GM12801 (cell line): ENCODE results near the gene HES2.

ENCODE experiments used
- TF ChIP-seq, protein P1 (sequence below): IDR thresholded peaks from one replicate; pipeline ENCODE4 v1.5.1; 2011; ENCODE audit warnings: control low read depth; ENCODE audit not compliant: insufficient read length; ENCODE audit errors: extremely low read depth

Gene HES2

DNA sequence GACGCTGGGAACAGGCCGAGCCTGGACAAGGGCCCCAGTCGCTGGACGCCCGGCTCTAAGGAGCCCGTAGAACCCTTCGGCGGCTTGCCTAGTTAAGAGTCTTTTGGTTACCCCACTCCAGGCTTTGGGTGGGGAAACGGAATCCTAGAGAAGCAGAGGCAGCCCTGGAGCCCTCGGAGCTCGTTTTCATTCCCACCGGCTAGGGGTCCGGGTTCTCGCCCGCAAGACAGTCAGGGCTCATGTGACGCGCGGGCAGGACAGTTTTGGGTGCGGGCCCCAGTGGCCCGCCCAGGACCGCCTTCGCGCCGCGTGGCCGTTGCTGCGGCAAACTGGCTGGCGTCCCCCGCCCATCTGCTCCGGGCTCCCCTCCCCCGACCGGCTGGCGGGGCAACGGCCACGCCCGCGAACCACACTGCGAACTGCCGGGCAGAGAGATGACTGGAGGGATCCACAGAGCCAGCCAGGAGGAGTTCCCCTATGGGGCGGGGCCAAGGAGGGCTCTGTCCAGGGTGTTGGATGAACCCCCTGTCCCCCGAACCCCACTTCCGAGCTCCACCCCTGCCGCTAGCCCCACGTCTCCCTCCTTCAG lies 829 bp upstream of the HES2 start:
- TF ChIP-seq, protein P1, sequence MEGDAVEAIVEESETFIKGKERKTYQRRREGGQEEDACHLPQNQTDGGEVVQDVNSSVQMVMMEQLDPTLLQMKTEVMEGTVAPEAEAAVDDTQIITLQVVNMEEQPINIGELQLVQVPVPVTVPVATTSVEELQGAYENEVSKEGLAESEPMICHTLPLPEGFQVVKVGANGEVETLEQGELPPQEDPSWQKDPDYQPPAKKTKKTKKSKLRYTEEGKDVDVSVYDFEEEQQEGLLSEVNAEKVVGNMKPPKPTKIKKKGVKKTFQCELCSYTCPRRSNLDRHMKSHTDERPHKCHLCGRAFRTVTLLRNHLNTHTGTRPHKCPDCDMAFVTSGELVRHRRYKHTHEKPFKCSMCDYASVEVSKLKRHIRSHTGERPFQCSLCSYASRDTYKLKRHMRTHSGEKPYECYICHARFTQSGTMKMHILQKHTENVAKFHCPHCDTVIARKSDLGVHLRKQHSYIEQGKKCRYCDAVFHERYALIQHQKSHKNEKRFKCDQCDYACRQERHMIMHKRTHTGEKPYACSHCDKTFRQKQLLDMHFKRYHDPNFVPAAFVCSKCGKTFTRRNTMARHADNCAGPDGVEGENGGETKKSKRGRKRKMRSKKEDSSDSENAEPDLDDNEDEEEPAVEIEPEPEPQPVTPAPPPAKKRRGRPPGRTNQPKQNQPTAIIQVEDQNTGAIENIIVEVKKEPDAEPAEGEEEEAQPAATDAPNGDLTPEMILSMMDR: no peak

DNA sequence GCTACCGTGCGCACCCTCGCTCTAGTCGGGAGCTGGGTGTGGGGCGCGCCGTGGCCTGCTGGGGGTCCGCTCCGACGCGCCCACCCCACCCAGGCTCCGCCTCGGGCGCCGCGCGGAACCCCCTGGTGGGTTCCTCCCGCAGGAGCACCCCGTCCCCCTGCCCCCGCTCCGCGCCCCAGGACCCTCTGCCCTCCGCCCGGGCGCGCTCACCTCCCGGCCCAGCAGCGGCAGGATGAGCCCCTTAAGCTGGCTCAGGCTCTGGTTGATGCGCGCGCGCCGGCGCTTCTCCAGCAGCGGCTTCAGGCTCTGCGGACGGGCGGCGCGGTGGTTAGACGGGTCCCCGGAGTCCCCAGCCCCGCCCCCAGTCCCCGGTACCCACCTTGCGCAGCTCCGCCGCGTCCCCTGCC lies 319 bp downstream of the HES2 start:
- TF ChIP-seq, protein P1: no peak

DNA sequence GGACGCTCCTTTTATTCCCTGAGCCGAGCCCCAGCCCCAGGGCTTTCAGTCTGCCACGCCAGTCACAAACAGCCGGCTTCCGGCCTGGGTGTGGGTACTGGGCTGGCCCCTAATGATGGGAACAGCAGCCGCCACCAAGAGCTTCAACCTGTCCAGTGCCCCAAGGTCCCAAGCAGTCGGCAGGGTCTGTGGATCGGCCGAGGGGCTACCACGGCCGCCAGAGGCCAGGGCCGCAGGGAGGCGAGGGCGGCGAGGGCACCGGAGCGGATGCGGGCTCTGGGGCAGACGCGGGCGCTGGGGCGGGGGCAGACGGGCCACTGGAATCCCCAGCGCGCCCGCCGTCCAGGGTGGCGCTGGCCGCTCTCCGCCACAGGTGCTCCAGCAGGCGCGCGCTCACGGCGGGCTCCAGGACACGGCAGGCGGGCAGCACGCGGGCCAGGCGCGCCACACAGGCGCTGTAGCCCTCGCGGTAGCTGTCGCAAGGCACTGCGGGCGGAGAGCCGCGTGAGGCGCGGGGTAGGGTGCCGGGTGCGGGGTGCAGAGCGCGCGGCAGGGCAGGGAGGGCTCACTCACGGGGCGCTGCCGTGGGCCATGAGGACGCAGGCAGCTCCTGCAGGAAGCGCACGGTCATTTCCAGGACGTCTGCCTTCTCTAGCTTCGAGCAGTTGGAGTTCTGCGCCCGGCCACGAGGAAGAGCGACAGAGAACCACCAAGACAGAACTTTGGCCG lies 887 bp downstream of the HES2 start:
- TF ChIP-seq, protein P1: no peak

DNA sequence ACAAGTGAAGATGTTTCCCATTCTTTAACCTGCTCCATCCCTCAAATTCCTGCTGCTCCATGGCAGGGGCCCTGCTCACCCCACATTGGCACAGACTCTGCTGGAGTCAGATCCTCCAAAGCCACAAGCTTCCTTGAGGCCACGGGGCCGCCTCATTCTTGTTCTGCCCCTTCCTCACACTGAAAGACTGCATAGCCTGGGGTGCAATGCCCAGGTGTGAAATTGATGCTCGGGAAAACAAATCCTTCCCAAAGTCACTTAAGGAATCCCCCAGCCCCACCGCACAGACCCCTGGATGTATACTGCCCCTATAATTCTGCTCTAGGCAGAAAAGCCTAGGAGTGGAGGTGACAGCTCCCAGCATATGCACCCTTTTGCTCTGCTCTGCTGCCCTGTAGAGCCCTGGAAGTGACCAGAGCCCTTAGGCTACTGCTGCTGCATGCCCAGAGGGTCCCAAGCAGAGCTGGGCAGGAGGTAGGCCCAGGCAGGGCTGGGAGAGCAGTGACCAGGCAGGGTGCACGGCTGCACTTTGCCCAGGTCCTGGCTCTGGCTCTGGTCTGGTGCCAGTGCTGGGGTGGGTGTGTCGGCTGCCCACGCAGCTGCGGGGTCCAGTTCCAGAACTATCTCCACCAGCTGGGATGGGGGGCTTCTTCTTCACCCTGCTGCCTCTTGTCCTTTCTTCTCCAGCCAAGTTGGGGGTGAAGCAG lies 1.6 kb downstream of the HES2 start:
- TF ChIP-seq, protein P1: no peak

DNA sequence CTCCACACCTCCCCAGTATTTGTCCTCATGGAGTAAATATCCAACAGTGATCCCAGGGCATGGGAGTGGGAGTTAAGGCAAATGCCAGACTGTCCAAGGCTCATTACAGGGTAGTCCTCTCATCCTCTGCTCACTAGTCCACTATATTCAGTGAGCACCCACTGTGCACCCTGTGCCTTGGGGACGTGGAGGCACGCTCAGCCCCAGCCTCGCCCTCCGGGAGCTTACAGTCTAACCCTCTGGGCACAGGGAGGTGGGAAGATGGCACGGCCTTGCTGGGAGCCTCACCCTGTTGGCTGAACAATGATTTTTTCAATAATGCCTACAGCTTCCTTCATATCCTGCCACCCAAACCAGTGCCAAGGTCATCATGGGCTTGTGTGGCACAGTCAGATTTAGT lies 2.8 kb downstream of the HES2 start:
- TF ChIP-seq, protein P1: no peak

DNA sequence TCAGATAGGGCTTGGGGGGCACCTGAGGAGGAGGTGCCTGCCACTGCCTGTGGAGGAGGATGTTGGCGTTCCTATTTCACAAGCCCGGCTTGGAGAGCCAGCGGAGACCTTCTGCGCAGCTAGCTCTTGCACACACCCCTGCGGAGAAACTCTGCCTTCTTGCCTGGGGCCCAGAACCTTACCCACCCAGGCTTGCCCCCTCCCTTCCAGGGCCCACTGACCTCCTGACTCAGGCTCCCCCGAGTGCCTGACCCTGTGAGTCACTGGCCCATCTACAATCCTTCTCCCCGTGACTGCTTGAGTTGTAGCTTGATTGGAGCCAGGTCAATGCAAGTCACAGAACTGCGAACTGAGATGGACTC lies 3.4 kb downstream of the HES2 start:
- TF ChIP-seq, protein P1: no peak

DNA sequence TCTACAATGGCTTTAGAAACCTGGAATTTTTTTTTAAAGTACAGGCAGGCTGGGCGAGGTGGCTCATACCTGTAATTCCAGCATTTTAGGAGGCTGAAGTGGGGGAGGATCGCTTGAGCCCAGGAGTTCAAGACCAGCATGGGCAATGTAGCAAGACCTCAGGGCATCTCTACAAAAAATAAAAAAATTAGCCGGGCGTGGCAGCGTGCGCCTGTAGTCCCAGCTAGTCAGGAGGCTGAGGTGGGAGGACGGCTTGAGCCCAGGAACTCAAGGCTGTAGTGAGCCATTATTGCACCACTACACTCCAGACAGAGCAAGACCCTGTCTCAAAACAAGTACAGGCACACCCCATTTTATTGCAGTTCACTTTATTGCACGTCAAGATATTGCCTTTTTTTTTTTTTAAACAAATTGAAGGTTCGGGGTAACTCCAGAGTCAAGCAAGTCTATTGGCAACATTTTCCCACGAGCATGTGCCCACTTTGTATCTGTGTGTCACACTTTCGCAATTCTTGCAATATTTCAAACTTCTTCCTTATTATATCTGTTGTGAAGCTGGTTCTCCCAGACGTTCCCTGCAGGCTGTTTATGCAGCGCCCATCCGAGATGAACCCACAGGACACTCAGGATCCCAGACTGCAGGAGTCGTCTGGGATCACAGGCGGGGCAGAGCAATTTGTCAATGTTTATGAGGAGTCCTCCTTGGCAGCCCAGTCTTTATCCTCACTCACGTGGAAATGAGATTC lies 4.7 kb downstream of the HES2 start:
- TF ChIP-seq, protein P1: no peak
